IMR-90 (cell line): ENCODE data around the gene RPS6KA6. TPM values are rescaled to one million over a fixed set of nuclear protein-coding genes. Genes with fewer than 3 reads are reported as not detected.
"Not testable (repeated sequence)": the region's sequence is repeated elsewhere in the genome, so short reads cannot be mapped to it uniquely, and the experiment has no call there.

Source experiments
- ATAC-seq: fragments of 200-7000 bp; cut with Tn5 transposase; 2 replicates; pipeline ENCODE4 v1.9.1; 2020; ENCODE audit warnings: low read depth, mild to moderate bottlenecking, moderate library complexity
- BruUV-seq: library from RNA; stranded (reverse); fragments of 400-500 nt; replicated peaks from 2 replicates; lab custom pipeline; 2021; lab: Mats Ljungman, UMichigan
- CTCF ChIA-PET: fragments of 300-600 bp; formaldehyde crosslinking; extraction: SDS; loops from one replicate; lab custom pipeline; 2021; ENCODE audit warnings: antibody characterized with exemption; lab: Yijun Ruan, JAX
- POLR2A ChIA-PET: fragments of 300-600 bp; sonication (Branson Sonifier 250); formaldehyde crosslinking; loops from one replicate; lab custom pipeline; 2022; ENCODE audit warnings: antibody characterized with exemption; ENCODE audit not compliant: unreplicated experiment; lab: Charles Lee
- DNase-seq: peaks from one replicate; pipeline ENCODE4 v3.0.0; 2013
- H2AFZ ChIP-seq: replicated peaks from 2 replicates; pipeline ENCODE3; 2013; ENCODE audit warnings: low read length, mild to moderate bottlenecking; ENCODE audit not compliant: poor library complexity
- H2AK5ac ChIP-seq: 2 replicates; pipeline ENCODE4 v1.6.1; 2013; ENCODE audit warnings: low read depth, low read length, inconsistent platforms
- H2AK9ac ChIP-seq: replicated peaks from 2 replicates; pipeline ENCODE3; 2013; ENCODE audit warnings: mild to moderate bottlenecking, low read depth, low read length, moderate library complexity; ENCODE audit not compliant: poor library complexity
- H2BK120ac ChIP-seq: 2 replicates; pipeline ENCODE4 v1.6.1; 2013; ENCODE audit warnings: low read depth, low read length, inconsistent platforms
- H2BK15ac ChIP-seq: 3 replicates; pipeline ENCODE4 v1.6.1; 2013; ENCODE audit warnings: low read depth, low read length, inconsistent platforms
- H2BK20ac ChIP-seq: 2 replicates; pipeline ENCODE4 v1.6.1; 2013; ENCODE audit warnings: low read depth, mild to moderate bottlenecking, inconsistent platforms, low read length, moderate library complexity
- H2BK5ac ChIP-seq: 2 replicates; pipeline ENCODE4 v1.6.1; 2013; ENCODE audit warnings: mild to moderate bottlenecking, low read depth, low read length, inconsistent platforms; ENCODE audit not compliant: poor library complexity, severe bottlenecking
- H3K14ac ChIP-seq: replicated peaks from 2 replicates; pipeline ENCODE4 v1.6.1; 2013; ENCODE audit warnings: low read depth, low read length, inconsistent platforms
- H3K18ac ChIP-seq: 2 replicates; pipeline ENCODE4 v1.6.1; 2013; ENCODE audit warnings: low read depth, low read length, control low read depth
- H3K23ac ChIP-seq: 2 replicates; pipeline ENCODE4 v1.6.1; 2013; ENCODE audit warnings: low read depth, low read length, inconsistent platforms
- H3K27ac ChIP-seq: 2 replicates; pipeline ENCODE4 v1.5.1; 2013; ENCODE audit warnings: mild to moderate bottlenecking, control low read depth, low read length; ENCODE audit not compliant: insufficient read depth
- H3K27me3 ChIP-seq: 2 replicates; pipeline ENCODE4 v1.6.1; 2013; ENCODE audit warnings: low read length; ENCODE audit not compliant: control insufficient read depth, insufficient read depth
- H3K36me3 ChIP-seq: 2 replicates; pipeline ENCODE4 v1.6.1; 2013; ENCODE audit warnings: low read length, mixed read lengths; ENCODE audit not compliant: control insufficient read depth, insufficient read depth
- H3K4ac ChIP-seq: 2 replicates; pipeline ENCODE4 v1.6.1; 2013; ENCODE audit warnings: low read depth, low read length, inconsistent platforms
- H3K4me1 ChIP-seq: 2 replicates; pipeline ENCODE4 v1.6.1; 2013; ENCODE audit warnings: low read length, mixed read lengths; ENCODE audit not compliant: control insufficient read depth, insufficient read depth
- H3K4me2 ChIP-seq: 2 replicates; pipeline ENCODE4 v1.6.1; 2013; ENCODE audit warnings: low read depth, mild to moderate bottlenecking, control low read depth, low read length, moderate library complexity
- H3K4me3 ChIP-seq: 2 replicates; pipeline ENCODE4 v1.5.1; 2013; ENCODE audit warnings: low read depth, mild to moderate bottlenecking, control low read depth, low read length, moderate library complexity; ENCODE audit not compliant: insufficient read depth
- H3K56ac ChIP-seq: 2 replicates; pipeline ENCODE4 v1.6.1; 2013; ENCODE audit warnings: low read length, inconsistent platforms; ENCODE audit not compliant: insufficient read depth; ENCODE audit errors: extremely low read depth
- H3K79me1 ChIP-seq, 2 experiments: 2 replicates each; pipeline ENCODE4 v1.6.1; 2013; ENCODE audit warnings: low read length in 2 of 2, inconsistent platforms in 1 of 2, low read depth in 1 of 2
- H3K9ac ChIP-seq: 2 replicates; pipeline ENCODE4 v1.6.1; 2013; ENCODE audit warnings: low read depth, low read length, control low read depth
- H3K9me1 ChIP-seq: 2 replicates; pipeline ENCODE4 v1.6.1; 2013; ENCODE audit warnings: low read length, inconsistent platforms; ENCODE audit not compliant: insufficient read depth
- H3K9me3 ChIP-seq: 2 replicates; pipeline ENCODE4 v1.6.1; 2013; ENCODE audit warnings: low read length; ENCODE audit not compliant: control insufficient read depth, insufficient read depth
- H4K20me1 ChIP-seq: 2 replicates; pipeline ENCODE4 v1.6.1; 2013; ENCODE audit warnings: low read length, inconsistent platforms; ENCODE audit not compliant: insufficient read depth
- H4K5ac ChIP-seq: 2 replicates; pipeline ENCODE4 v1.6.1; 2013; ENCODE audit warnings: mild to moderate bottlenecking, low read depth, low read length, control low read depth
- H4K8ac ChIP-seq, 2 experiments: 2 replicates each; pipeline ENCODE4 v1.6.1; 2013; ENCODE audit warnings: low read depth in 2 of 2, low read length in 2 of 2, control low read depth in 1 of 2, inconsistent platforms in 1 of 2
- H4K91ac ChIP-seq: 2 replicates; pipeline ENCODE4 v1.6.1; 2013; ENCODE audit warnings: low read depth, low read length, inconsistent platforms; ENCODE audit not compliant: insufficient read depth
- BHLHE40 ChIP-seq: fragments of 150-350 bp; IDR thresholded peaks from 2 replicates; pipeline ENCODE4 v1.6.1; 2016; ENCODE audit warnings: mild to moderate bottlenecking, low read depth, low read length
- MXI1 ChIP-seq: IDR thresholded peaks from 2 replicates; pipeline ENCODE4 v1.6.1; 2012; ENCODE audit warnings: low read depth, mild to moderate bottlenecking, low read length, moderate library complexity, borderline replicate concordance
- NFE2L2 ChIP-seq: fragments of 150-350 bp; IDR thresholded peaks from 2 replicates; pipeline ENCODE4 v1.6.1; 2016; ENCODE audit warnings: low read depth, mild to moderate bottlenecking, low read length
- POLR2A ChIP-seq: IDR thresholded peaks from 2 replicates; pipeline ENCODE4 v1.6.1; 2012; ENCODE audit warnings: mild to moderate bottlenecking, low read depth, low read length
- RAD21 ChIP-seq: IDR thresholded peaks from 2 replicates; pipeline ENCODE4 v1.6.1; 2012; ENCODE audit warnings: low read length, improper control_type of control experiment
- RCOR1 ChIP-seq: IDR thresholded peaks from 2 replicates; pipeline ENCODE4 v1.6.1; 2012; ENCODE audit warnings: mild to moderate bottlenecking, low read length, improper control_type of control experiment; ENCODE audit not compliant: insufficient replicate concordance
- SMC3 ChIP-seq: fragments of 150-350 bp; IDR thresholded peaks from 2 replicates; pipeline ENCODE4 v1.6.1; 2016; ENCODE audit warnings: low read depth, mild to moderate bottlenecking, antibody characterized with exemption, low read length, moderate library complexity
- WGBS, 2 experiments: methylation state at CpG; one replicate each; pipeline versions ENCODE4 v1.1.5 to v1.1.7; 2013; ENCODE audit warnings: missing lambda C conversion rate in 2 of 2; ENCODE audit not compliant: insufficient read length in 1 of 2; ENCODE audit errors: extremely low coverage in 2 of 2; 5-methylcytosine and 5-hydroxymethylcytosine counted together
- dilution Hi-C: fragments of 300-500 bp; cut with HindIII; formaldehyde crosslinking; loops from one replicate; pipeline ENCODE4 v1.14.3; 2018; ENCODE audit warnings: low sequenced_read_pairs; ENCODE audit not compliant: unreplicated experiment
- in situ Hi-C: fragments of 300-500 bp; cut with MboI; formaldehyde crosslinking; loops from 3 replicates; pipeline ENCODE4 v1.14.3; 2019; ENCODE audit warnings: low sequenced_read_pairs, inconsistent platforms, mixed read lengths
- intact Hi-C: fragments of 100-400 bp; cut with micrococcal nuclease; formaldehyde crosslinking; loops from 2 replicates; pipeline ENCODE4 v1.10.0; 2022
- polyA plus RNA-seq, 3 experiments: library from polyadenylated mRNA; depleted of rRNA; stranded (reverse); fragments of >200 nt; gene quantifications; 2 replicates each; pipeline ENCODE4 v1.2.3, GENCODE V29; 2012; ENCODE audit warnings: low replicate concordance in 1 of 3
- total RNA-seq: library from RNA; depleted of rRNA; stranded (reverse); fragments of >200 nt; gene quantifications from 2 replicates; pipeline ENCODE4 v1.2.3, GENCODE V29; 2012
- TF ChIP-seq, protein P1 (sequence below): conservative IDR thresholded peaks from 2 replicates; pipeline ENCODE4 v1.5.1; 2012; ENCODE audit warnings: mild to moderate bottlenecking, low read depth, low read length, improper control_type of control experiment

RPS6KA6 gene
- total and polyA plus RNA-seq, 2 of the 4 experiments (the other 2 are of a cell fraction) = 3.6 to 6.8 TPM

DNA sequence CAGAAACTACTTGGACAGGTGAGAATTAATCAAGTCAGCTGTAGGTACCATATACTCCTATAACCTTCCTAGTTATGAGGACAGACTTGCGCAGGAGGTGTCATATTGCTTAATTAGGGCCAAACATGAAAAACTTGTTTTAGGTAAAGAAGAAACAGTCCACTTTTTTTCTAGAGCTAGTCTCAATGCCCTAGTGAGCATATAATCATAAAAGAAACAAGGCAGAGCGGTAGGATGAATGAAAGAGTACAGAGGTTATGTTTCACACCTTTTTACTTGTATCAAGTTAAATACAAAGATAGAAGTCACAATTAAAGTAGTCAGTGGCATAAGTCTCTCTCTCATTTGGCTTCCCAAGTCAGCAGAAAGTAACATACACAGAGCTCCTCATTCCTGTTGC lies 88.9 kb downstream of the RPS6KA6 start:
- CTCF ChIA-PET = no interaction called here

DNA sequence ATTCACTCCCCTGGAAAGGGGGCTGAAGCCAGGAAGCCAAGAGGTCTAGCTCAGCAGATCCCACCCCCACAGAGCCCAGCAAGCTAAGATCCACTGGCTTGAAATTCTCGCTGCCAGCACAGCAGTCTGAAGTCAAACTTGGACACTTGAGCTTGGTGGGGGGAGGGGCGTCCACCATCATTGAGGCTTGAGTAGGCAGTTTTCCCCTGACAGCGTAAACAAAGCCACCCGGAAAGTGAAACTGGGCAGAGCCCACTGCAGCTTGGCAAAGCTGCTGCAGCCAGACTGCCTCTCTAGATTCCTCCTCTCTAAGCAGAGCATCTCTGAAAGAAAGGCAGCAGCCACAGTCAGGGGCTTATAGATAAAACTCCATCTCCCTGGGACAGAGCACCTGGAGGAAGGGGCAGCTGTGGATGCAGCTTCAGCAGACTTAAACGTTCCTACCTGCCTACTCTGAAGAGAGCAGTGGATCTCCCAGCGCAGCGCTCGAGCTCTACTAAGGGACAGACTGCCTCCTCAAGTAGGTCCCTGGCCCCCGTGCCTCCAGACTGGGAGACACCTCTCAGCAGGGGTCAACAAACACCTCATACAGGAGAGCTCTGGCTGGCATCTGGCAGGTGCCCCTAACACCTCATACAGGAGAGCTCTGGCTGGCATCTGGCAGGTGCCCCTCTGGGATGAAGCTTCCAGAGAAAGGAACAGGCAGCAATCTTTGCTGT lies 108.4 kb downstream of the RPS6KA6 start:
- H4K20me1 ChIP-seq, H3K4me1 ChIP-seq, H4K8ac ChIP-seq, DNase-seq, H3K14ac ChIP-seq, H3K23ac ChIP-seq, H3K4me2 ChIP-seq, H3K9ac ChIP-seq, H3K56ac ChIP-seq, H2AK9ac ChIP-seq, H3K9me1 ChIP-seq, H2BK20ac ChIP-seq, H2AFZ ChIP-seq, dilution Hi-C loops, H3K9me3 ChIP-seq, POLR2A ChIA-PET, H3K27ac ChIP-seq, in situ Hi-C loops, H3K36me3 ChIP-seq, H2AK5ac ChIP-seq, H3K4me3 ChIP-seq, H3K4ac ChIP-seq, H3K18ac ChIP-seq, BruUV-seq, ATAC-seq, H2BK15ac ChIP-seq, H2BK120ac ChIP-seq, H2BK5ac ChIP-seq, H4K91ac ChIP-seq, CTCF ChIA-PET, H3K27me3 ChIP-seq, intact Hi-C loops, H4K5ac ChIP-seq, H3K79me1 ChIP-seq: not testable (repeated sequence)
- no CpG with 5 or more reads among the region's 9 CpGs for WGBS, 2 experiments

More for the DNA sequence above, 88.9 kb downstream of the RPS6KA6 start:
- H3K56ac ChIP-seq = no peak overlapping the region
- TF ChIP-seq RCOR1 (no peak), MXI1 (no peak), SMC3 (no peak), RAD21 (no peak), POLR2A (no peak), NFE2L2 (no peak), BHLHE40 (no peak)
- TF ChIP-seq, protein P1, sequence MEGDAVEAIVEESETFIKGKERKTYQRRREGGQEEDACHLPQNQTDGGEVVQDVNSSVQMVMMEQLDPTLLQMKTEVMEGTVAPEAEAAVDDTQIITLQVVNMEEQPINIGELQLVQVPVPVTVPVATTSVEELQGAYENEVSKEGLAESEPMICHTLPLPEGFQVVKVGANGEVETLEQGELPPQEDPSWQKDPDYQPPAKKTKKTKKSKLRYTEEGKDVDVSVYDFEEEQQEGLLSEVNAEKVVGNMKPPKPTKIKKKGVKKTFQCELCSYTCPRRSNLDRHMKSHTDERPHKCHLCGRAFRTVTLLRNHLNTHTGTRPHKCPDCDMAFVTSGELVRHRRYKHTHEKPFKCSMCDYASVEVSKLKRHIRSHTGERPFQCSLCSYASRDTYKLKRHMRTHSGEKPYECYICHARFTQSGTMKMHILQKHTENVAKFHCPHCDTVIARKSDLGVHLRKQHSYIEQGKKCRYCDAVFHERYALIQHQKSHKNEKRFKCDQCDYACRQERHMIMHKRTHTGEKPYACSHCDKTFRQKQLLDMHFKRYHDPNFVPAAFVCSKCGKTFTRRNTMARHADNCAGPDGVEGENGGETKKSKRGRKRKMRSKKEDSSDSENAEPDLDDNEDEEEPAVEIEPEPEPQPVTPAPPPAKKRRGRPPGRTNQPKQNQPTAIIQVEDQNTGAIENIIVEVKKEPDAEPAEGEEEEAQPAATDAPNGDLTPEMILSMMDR = no peak
- no peak overlapping the region for H4K91ac ChIP-seq
- H3K79me1 ChIP-seq = no peaks in the 10 kb centered on the region
- no peak overlapping the region for H2BK5ac ChIP-seq
- H3K4me3 ChIP-seq = no peak overlapping the region
- H4K8ac ChIP-seq = no peak overlapping the region
- no peak overlapping the region for H3K14ac ChIP-seq
- dilution Hi-C loops = no loop called here
- no peak overlapping the region for H2AK5ac ChIP-seq
- no CpG with 5 or more reads among the region's 2 CpGs for WGBS, 2 experiments
- no TSS peak for BruUV-seq
- no peak overlapping the region for H2AFZ ChIP-seq
- no peaks in the 10 kb centered on the region for H4K20me1 ChIP-seq
- H3K23ac ChIP-seq = no peak overlapping the region
- H4K5ac ChIP-seq = no peak overlapping the region
- H3K36me3 ChIP-seq = no peaks in the 10 kb centered on the region
- no peaks in the 10 kb centered on the region for H3K27me3 ChIP-seq
- H2AK9ac ChIP-seq = no peak overlapping the region
- in situ Hi-C loops = no loop called here
- H3K9me3 ChIP-seq = no peaks in the 10 kb centered on the region
- H2BK20ac ChIP-seq = no peak overlapping the region
- H2BK120ac ChIP-seq = no peak overlapping the region
- intact Hi-C loops = no loop called here
- ATAC-seq = no peak
- H3K4ac ChIP-seq = no peak overlapping the region
- H3K18ac ChIP-seq = no peak overlapping the region
- no peak overlapping the region for H2BK15ac ChIP-seq
- H3K27ac ChIP-seq = no peak overlapping the region
- H3K4me2 ChIP-seq = no peak overlapping the region
- H3K9me1 ChIP-seq = no peaks in the 10 kb centered on the region
- DNase-seq = no peak
- POLR2A ChIA-PET = no interaction called here
- no peaks in the 10 kb centered on the region for H3K4me1 ChIP-seq
- H3K9ac ChIP-seq = no peak overlapping the region
